Body of pancreas (tissue), 4 donors: Measurements from ENCODE around the gene CDKN2B-AS1. TPM values are rescaled to one million over a fixed set of nuclear protein-coding genes. Genes with fewer than 3 reads are reported as not detected.

Experiments used
- ATAC-seq: fragments of 150-250 bp; one replicate; pipeline ENCODE4 v1.9.1; 2016
- DNase-seq, 4 donors: peaks; one replicate each; pipeline ENCODE4 v3.0.0-alpha.2; 2019
- H3K27ac ChIP-seq, 4 donors: fragments of 200-600 bp; sonication (generic); 1 replicate in 3 of 4; 2 replicates in 1 of 4; pipeline versions ENCODE4 v1.5.1 to v1.6.1; 2016 to 2019; ENCODE audit warnings: mild to moderate bottlenecking in 1 of 4, mixed read lengths in 1 of 4, moderate library complexity in 1 of 4
- H3K27me3 ChIP-seq, 2 donors: fragments of 200-600 bp; sonication (generic); one replicate each; pipeline ENCODE4 v1.6.0; 2016; ENCODE audit warnings: mild to moderate bottlenecking in 1 of 2
- H3K36me3 ChIP-seq, 2 donors: fragments of 200-600 bp; sonication (generic); replicated peaks in 1 of 2; 2 replicates each; pipeline ENCODE4 v1.5.1; 2016; ENCODE audit warnings: low read depth in 2 of 2; ENCODE audit not compliant: insufficient read depth in 1 of 2
- H3K4me1 ChIP-seq: fragments of 200-600 bp; sonication (generic); one replicate; pipeline ENCODE4 v1.6.0; 2016
- H3K4me3 ChIP-seq, 2 donors: fragments of 200-600 bp; sonication (generic); 1 replicate in 1 of 2; 2 replicates in 1 of 2; pipeline ENCODE4 v1.5.1; 2016 to 2019
- H3K9me3 ChIP-seq, 3 donors: fragments of 200-600 bp; sonication (generic); 1 replicate in 2 of 3; 2 replicates in 1 of 3; pipeline ENCODE4 v1.5.1; 2016
- POLR2A ChIP-seq, 3 donors: fragments of 450-650 bp; IDR thresholded peaks; one replicate each; pipeline ENCODE4 v1.6.1; 2016; ENCODE audit warnings: antibody characterized with exemption in 3 of 3, mild to moderate bottlenecking in 2 of 3
- WGBS, 2 donors: methylation state at CpG; one replicate each; pipeline ENCODE4 v1.1.5; 2017; 5-methylcytosine and 5-hydroxymethylcytosine counted together
- intact Hi-C: fragments of 100-400 bp; cut with DNase I; formaldehyde crosslinking; loops from one replicate; pipeline ENCODE4 v1.15.1; 2023
- small RNA-seq: library from RNA; depleted of rRNA; stranded (forward); fragments of <200 nt; gene quantifications from one replicate; pipeline ENCODE3, GENCODE V24; 2016
- total RNA-seq, 2 donors: library from RNA; depleted of rRNA; stranded (reverse); fragments of >200 nt; gene quantifications; one replicate each; pipeline ENCODE4 v1.1.0, GENCODE V29; 2016
- TF ChIP-seq, protein P1 (sequence below), 7 experiments: fragments of 450-650 bp in 4 of 7; fragments of 200-600 bp in 3 of 7; sonication (generic) in 3 of 7; IDR thresholded peaks; one replicate each; pipeline ENCODE4 v1.5.1; 2016 to 2019; ENCODE audit warnings: antibody characterized with exemption in 7 of 7

The CDKN2B-AS1 gene
- total RNA-seq, 2 donors from 2014 or later: 0.26 TPM; not detected in 1

GRCh38 chr9:22165144-22165543 is 170.6 kb downstream of the CDKN2B-AS1 start:
- Histone ChIP-seq H3K27ac (no peak overlapping the region), H3K27me3 (no peaks in the 10 kb centered on the region), H3K36me3 (no peaks in the 10 kb centered on the region), H3K4me3 (no peak overlapping the region), H3K9me3 (no peaks in the 10 kb centered on the region), H3K4me1 (no peaks in the 10 kb centered on the region)
- DNase-seq: no peak
- intact Hi-C loops: no loop called here
- TF ChIP-seq, protein P1, sequence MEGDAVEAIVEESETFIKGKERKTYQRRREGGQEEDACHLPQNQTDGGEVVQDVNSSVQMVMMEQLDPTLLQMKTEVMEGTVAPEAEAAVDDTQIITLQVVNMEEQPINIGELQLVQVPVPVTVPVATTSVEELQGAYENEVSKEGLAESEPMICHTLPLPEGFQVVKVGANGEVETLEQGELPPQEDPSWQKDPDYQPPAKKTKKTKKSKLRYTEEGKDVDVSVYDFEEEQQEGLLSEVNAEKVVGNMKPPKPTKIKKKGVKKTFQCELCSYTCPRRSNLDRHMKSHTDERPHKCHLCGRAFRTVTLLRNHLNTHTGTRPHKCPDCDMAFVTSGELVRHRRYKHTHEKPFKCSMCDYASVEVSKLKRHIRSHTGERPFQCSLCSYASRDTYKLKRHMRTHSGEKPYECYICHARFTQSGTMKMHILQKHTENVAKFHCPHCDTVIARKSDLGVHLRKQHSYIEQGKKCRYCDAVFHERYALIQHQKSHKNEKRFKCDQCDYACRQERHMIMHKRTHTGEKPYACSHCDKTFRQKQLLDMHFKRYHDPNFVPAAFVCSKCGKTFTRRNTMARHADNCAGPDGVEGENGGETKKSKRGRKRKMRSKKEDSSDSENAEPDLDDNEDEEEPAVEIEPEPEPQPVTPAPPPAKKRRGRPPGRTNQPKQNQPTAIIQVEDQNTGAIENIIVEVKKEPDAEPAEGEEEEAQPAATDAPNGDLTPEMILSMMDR (IDR thresholded peaks at IDR 0.05): no peak
- no peak for TF ChIP-seq POLR2A (IDR thresholded peaks at IDR 0.05)
- ATAC-seq: no peak
- WGBS, 2 donors: 58% methylated on average over 1 of the region's 1 CpG

- Histone ChIP-seq H3K4me3 (no peak overlapping the region), H3K9me3 (no peaks in the 10 kb centered on the region), H3K4me1 (no peaks in the 10 kb centered on the region), H3K36me3 (no peaks in the 10 kb centered on the region), H3K27ac (peak overlapping the region in 1 of 4 donors; percentile 58), H3K27me3 (no peaks in the 10 kb centered on the region)
- DNase-seq (no peak), ATAC-seq (no peak)
- no peak for TF ChIP-seq POLR2A (IDR thresholded peaks at IDR 0.05)
- TF ChIP-seq, protein P1 (IDR thresholded peaks at IDR 0.05): no peak
- intact Hi-C loops: no loop called here
- WGBS, 2 donors: 67 to 70% methylated on average over 2 of the region's 2 CpGs
Observed at GRCh38 chr9:22169243-22169642, 174.7 kb downstream of the CDKN2B-AS1 start.

- H3K9me3 ChIP-seq: no peaks in the 10 kb centered on the region
- intact Hi-C loops: no loop called here
- ATAC-seq (no peak), DNase-seq (no peak)
- 69 to 80% methylated on average over 1 of the region's 1 CpG for WGBS, 2 donors
- no peaks in the 10 kb centered on the region for H3K36me3 ChIP-seq
- H3K4me1 ChIP-seq: no peaks in the 10 kb centered on the region
- no peak for TF ChIP-seq POLR2A (IDR thresholded peaks at IDR 0.05)
- TF ChIP-seq, protein P1 (IDR thresholded peaks at IDR 0.05): no peak
- H3K27me3 ChIP-seq: no peaks in the 10 kb centered on the region
- H3K27ac ChIP-seq: peak overlapping the region in 1 of 4 donors; percentile 58
- no peak overlapping the region for H3K4me3 ChIP-seq
Observed at GRCh38 chr9:22169727-22170503, 175.3 kb downstream of the CDKN2B-AS1 start.

Small RNA genes lying within 50 kb of the gene (small RNA-seq; reads per million reads assigned to genes)
- gene RF01909: not detected
- gene RF02045: not detected

Other genes starting within 250 kb of the CDKN2B-AS1 start
- 10 to 100 TPM; 10.9 to 25.1 TPM for gene MTAP, start 192.2 kb upstream of the CDKN2B-AS1 start, total RNA-seq
- 1 to 10 TPM in 1 of 2 donors, not detected in 1; 6.2 TPM for gene CDKN2A, start 399 bp upstream of the CDKN2B-AS1 start, total RNA-seq
- gene CDKN2B, start 14.5 kb downstream of the CDKN2B-AS1 start, total RNA-seq: 1 to 10 TPM; 6.0 to 9.6 TPM